ENCODE measurements around the gene IFNL4. TPM values are rescaled to one million over a fixed set of nuclear protein-coding genes. Genes with fewer than 3 reads are reported as not detected.
A peak's percentile ranks its signal among the peaks of the same experiment; 100 is the strongest.

IFNL4 gene
- total RNA-seq, 1 experiment from 2014 or later: not detected

DNA sequence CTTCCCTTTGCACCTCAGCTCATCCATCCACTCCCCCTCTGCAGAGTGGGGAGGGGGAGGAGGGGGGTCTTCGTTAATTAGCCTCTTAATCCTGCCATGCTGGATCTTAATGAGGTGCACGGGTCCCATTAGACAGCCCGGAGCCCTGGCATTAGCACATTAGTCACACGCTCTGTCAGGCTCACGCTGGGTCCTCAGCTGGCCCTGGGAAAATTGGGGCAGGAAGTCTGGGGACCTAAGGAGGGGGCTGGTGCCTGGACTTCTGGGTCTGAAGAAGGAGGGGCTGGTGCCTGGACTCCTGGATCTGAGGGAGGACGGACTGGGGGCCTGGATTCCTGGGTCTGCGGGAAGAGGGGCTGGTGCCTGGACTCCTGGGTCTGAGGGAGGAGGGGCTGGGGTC, 52.3 kb downstream of the IFNL4 start:
- Histone ChIP-seq H3K4me2 (ENCODE audit: insufficient read depth, insufficient read length, low read length) (peak overlapping the region; percentile 48), H3K56ac (ENCODE audit: insufficient read length, low read depth, low read length) (no peak overlapping the region), H3K27me3 (ENCODE audit: insufficient read depth, low read length) (peaks cover 7% of the 10 kb centered on the region; the same call in 1 of the 2 replicates), H2BK5ac (ENCODE audit: insufficient read length, low read length) (no peak overlapping the region), H4K91ac (ENCODE audit: insufficient read length, low read depth, low read length) (no peak overlapping the region), H3K4ac (ENCODE audit: low read depth, low read length) (no peak overlapping the region), H3K9ac (ENCODE audit: extremely low read depth, insufficient read length, low read length) (no peak overlapping the region), H3K79me2 (ENCODE audit: insufficient read depth, low read length) (no peaks in the 10 kb centered on the region), H2BK12ac (ENCODE audit: insufficient read length, low read depth, low read length) (no peak overlapping the region), H2AK5ac (ENCODE audit: insufficient read length, low read length) (no peak overlapping the region), H3K4me1 (ENCODE audit: insufficient read depth, low read length) (no peaks in the 10 kb centered on the region), H2BK120ac (ENCODE audit: low read depth, low read length, poor library complexity, severe bottlenecking) (no peak overlapping the region), H3K9me3 (ENCODE audit: control insufficient read depth, low read depth, low read length) (no peaks in the 10 kb centered on the region), H3K18ac (ENCODE audit: insufficient read length, low read depth, low read length) (no peak overlapping the region), H4K8ac (replicated peaks; ENCODE audit: insufficient read length, low read depth, low read length) (no peak overlapping the region), H3K79me1 (ENCODE audit: insufficient read depth, low read depth, low read length, poor library complexity, severe bottlenecking) (no peaks in the 10 kb centered on the region), H4K5ac (ENCODE audit: insufficient read length, low read depth, low read length) (no peak overlapping the region), H2AFZ (ENCODE audit: low read length) (no peak overlapping the region), H2BK20ac (ENCODE audit: low read depth, low read length, poor library complexity, severe bottlenecking) (no peak overlapping the region), H3K23me2 (ENCODE audit: insufficient read length, low read depth, low read length, poor library complexity, severe bottlenecking) (peaks cover 7% of the 10 kb centered on the region), H4K20me1 (ENCODE audit: control insufficient read depth, insufficient read depth, insufficient read length) (no peaks in the 10 kb centered on the region), H2BK15ac (ENCODE audit: low read depth, low read length) (no peak overlapping the region), H3K23ac (ENCODE audit: insufficient read length, low read depth, low read length) (no peak overlapping the region), H3T11ph (ENCODE audit: low read length) (no peak overlapping the region), H3K27ac (ENCODE audit: insufficient read length, low read depth, low read length) (no peak overlapping the region), H3K14ac (ENCODE audit: insufficient read depth, low read length) (no peak overlapping the region)
- DNase-seq: no peak
- H3K27me3 Mint-ChIP-seq (ENCODE audit: low read depth): peaks cover 72% of the 10 kb centered on the region
- no peak overlapping the region for H3K27ac Mint-ChIP-seq
- TF ChIP-seq, protein P1, sequence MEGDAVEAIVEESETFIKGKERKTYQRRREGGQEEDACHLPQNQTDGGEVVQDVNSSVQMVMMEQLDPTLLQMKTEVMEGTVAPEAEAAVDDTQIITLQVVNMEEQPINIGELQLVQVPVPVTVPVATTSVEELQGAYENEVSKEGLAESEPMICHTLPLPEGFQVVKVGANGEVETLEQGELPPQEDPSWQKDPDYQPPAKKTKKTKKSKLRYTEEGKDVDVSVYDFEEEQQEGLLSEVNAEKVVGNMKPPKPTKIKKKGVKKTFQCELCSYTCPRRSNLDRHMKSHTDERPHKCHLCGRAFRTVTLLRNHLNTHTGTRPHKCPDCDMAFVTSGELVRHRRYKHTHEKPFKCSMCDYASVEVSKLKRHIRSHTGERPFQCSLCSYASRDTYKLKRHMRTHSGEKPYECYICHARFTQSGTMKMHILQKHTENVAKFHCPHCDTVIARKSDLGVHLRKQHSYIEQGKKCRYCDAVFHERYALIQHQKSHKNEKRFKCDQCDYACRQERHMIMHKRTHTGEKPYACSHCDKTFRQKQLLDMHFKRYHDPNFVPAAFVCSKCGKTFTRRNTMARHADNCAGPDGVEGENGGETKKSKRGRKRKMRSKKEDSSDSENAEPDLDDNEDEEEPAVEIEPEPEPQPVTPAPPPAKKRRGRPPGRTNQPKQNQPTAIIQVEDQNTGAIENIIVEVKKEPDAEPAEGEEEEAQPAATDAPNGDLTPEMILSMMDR (conservative IDR thresholded peaks at IDR 0.05): no peak
- no CpG with 5 or more reads among the region's 7 CpGs for WGBS (ENCODE audit: extremely low coverage, insufficient read length, low lambda C conversion rate)
- peak overlapping the region; percentile 36 to 75; a peak in 3 of 5 replicates for H3K4me3 Mint-ChIP-seq
- H3K9me3 Mint-ChIP-seq: no peaks in the 10 kb centered on the region; a peak in 1 of 5 replicates
- H3K4me1 Mint-ChIP-seq: peaks cover 10 to 34% of the 10 kb centered on the region in 2 experiments
- no peaks in the 10 kb centered on the region for H3K36me3 Mint-ChIP-seq (ENCODE audit: insufficient read depth in 1 of 3, low read depth in 3 of 3)

Other genes starting within 250 kb of the IFNL4 start
- 14.5 and 16.7 TPM in 2 replicates for gene FBXO27, start 216.3 kb downstream of the IFNL4 start, total RNA-seq (2021)
- 0.15 and 0.18 TPM in 2 replicates for gene ACP7, start 164.5 kb downstream of the IFNL4 start, total RNA-seq (2021)
- gene PAK4, start 123.1 kb downstream of the IFNL4 start, total RNA-seq (2021): 62.6 and 63.1 TPM in 2 replicates
- 1.9 and 2.7 TPM in 2 replicates for gene NCCRP1, start 51.9 kb downstream of the IFNL4 start, total RNA-seq (2021)
- gene SYCN, start 44.6 kb downstream of the IFNL4 start, total RNA-seq (2021): not detected in 2 replicates
- not detected in 2 replicates for gene IFNL3, start 3.9 kb downstream of the IFNL4 start, total RNA-seq (2021)
- gene IFNL2, start 19.5 kb upstream of the IFNL4 start, total RNA-seq (2021): not detected in 2 replicates
- gene IFNL1, start 47.6 kb upstream of the IFNL4 start, total RNA-seq (2021): not detected in 2 replicates
- gene LRFN1, start 72.0 kb upstream of the IFNL4 start, total RNA-seq (2021): 4.2 and 4.5 TPM in 2 replicates
- 0.48 TPM in 1 of 2 replicates, not detected in the other for gene GMFG, start 87.2 kb upstream of the IFNL4 start, total RNA-seq (2021)
- 134 and 135 TPM in 2 replicates for gene SAMD4B, start 93.6 kb upstream of the IFNL4 start, total RNA-seq (2021)
- gene PAF1, start 142.2 kb upstream of the IFNL4 start, total RNA-seq (2021): 34.9 and 38.0 TPM in 2 replicates
- gene MED29, start 142.5 kb upstream of the IFNL4 start, total RNA-seq (2021): 48.3 and 49.2 TPM in 2 replicates
- 14.6 and 15.4 TPM in 2 replicates for gene ZFP36, start 158.0 kb upstream of the IFNL4 start, total RNA-seq (2021)
- gene PLEKHG2, start 163.8 kb upstream of the IFNL4 start, total RNA-seq (2021): 167 and 170 TPM in 2 replicates
- gene RPS16, start 187.1 kb upstream of the IFNL4 start, total RNA-seq (2021): 2,711 and 2,810 TPM in 2 replicates
- 141 and 145 TPM in 2 replicates for gene SUPT5H, start 196.7 kb upstream of the IFNL4 start, total RNA-seq (2021)
- gene TIMM50, start 232.0 kb upstream of the IFNL4 start, total RNA-seq (2021): 121 and 128 TPM in 2 replicates